HG03571 (cell line): ENCODE measurements around the gene TRAK1.

Source experiments
- ATAC-seq: cut with Tn5 transposase; IDR thresholded peaks from one replicate; pipeline ENCODE4 v1.9.1; 2021; ENCODE audit not compliant: unreplicated experiment

The TRAK1 gene

GRCh38 chr3:42066516-42067181, 24.5 kb upstream of the TRAK1 start:
- no peak for ATAC-seq

DNA sequence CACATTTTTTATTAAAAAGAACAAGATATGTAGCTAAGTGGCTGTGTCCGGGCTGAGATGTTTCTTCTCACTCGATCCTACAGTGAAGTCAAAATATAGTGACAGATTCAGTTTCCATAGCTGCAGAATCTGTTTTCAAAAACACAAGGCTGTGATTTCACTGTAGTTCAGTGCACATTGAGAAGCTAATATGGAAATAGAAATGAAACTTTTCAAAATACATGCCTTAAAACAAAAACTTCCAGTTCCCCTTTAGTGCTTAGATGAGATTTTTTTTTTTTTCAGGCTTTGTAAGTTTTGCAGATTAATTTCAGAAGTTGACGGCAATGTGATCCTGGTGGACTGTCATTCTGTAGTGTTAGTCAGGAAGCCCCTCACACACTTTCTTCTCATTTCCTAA, 23.8 kb upstream of the TRAK1 start:
- peak; percentile 78 for ATAC-seq

DNA sequence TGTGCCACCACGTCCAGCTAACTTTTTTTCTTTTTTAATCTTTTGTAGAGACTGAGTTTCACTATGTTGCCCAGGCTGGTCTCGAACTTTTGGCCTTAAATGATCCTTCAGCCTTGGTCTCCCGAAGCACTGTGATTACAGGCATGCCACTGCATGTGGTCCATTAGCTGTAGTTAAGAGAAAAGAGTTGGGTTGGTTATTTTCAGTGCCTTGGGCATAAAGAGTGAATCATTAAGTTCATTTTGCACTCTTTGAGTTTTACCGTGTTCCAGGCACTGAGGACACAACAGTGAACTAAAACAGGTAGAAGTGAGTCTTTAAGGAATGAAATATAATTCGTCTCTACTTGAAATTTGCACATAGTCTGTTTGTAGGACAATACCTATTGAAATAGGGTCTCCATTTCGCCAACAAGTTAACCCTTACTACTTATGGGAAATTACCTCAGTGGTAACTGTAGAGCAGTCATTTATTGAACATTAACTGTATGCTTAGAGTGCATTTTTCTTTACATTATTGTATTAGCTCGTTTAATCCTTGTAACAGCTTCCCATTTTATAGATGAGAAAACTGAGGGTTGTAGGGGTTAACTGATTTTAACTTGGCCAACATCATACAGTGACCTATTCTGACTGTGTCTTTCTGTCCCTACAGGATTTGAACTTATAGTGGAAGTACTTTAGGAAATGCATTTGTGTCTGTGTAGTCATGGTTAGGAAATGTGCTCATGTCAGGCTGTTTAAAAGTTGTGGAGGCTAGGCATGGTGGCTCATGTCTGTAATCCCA, 22.7 kb upstream of the TRAK1 start:
- no peak for ATAC-seq

DNA sequence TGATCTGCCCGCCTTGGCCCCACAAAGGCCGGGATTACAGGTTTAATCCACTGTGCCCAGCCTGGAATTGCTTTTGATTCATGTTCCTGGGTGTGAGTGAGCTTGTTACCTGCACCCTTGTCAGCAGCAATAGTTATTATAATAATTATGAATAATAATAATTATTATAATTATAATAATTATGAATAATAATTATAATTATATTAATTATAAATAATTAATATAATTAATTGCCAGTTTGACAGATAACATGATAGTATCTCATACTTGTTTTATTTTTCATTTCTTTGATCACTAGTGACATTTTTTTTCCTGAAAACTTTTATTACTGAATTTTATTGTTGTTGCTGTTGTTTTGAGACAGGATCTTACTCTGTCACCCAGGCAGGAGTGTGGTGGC, 21.1 kb upstream of the TRAK1 start:
- ATAC-seq, result no peak

DNA sequence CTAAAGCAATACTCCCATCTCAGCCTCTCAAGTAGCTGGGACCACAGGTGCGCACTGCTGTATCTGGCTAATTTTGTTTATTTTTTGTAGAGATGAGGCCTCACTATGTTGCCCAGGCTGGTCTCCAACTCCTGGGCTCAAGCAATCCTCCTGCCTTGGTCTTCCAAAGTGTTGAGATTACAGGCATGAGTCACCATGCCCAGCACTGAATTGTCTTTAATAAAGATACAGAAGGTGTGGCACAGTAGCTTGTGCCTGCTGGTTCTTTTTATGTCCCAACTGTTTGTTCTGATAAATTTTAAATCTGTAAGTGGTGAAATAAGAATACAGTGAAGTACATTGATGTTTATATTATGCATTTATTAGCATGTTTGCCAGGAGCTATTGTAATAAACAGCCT, 20.6 kb upstream of the TRAK1 start:
- ATAC-seq, result no peak

GRCh38 chr3:42071904-42072812, 19.0 kb upstream of the TRAK1 start:
- peak; percentile 40 for ATAC-seq

- ATAC-seq, result no peak
Observed at GRCh38 chr3:42072831-42073301, 18.3 kb upstream of the TRAK1 start.

DNA sequence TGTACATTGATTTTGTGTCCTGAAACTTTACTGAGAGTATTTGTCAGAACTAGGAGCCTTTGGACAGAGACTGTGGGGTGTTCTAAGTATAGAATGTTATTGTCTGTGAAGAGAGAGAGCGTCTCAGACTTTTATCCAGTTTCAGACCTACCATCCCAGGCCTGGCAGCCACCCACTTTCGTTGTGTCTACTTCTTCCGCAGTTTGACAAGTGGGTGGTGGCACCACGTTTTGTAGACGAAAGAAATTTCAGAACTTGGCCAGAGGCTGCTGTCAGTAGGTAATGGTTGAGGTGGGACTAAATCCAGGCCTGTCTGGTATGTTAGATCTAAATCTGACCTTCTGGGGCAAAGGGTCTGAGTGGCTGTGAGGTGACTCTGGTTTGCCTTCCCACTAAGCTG, 13.4 kb upstream of the TRAK1 start:
- no peak for ATAC-seq

DNA sequence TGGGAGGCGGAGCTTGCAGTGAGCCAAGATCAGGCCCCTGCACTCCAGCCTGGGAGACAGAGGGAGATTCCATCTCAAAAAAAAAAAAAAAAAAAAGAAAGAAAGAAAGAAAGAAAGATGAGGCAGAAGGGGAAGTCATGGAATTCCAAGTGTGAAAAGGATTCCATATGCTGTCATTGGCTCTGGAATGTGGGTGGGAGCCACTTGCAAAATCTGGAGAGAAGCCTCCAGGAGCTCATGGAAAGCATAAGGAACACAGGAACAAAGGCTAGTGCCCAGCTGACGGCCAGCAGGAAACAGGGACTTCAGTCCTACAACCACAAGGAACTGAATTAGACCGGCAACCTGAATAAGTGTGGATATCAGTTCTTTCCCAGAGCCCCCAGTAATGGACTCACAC, 12.5 kb upstream of the TRAK1 start:
- no peak for ATAC-seq

DNA sequence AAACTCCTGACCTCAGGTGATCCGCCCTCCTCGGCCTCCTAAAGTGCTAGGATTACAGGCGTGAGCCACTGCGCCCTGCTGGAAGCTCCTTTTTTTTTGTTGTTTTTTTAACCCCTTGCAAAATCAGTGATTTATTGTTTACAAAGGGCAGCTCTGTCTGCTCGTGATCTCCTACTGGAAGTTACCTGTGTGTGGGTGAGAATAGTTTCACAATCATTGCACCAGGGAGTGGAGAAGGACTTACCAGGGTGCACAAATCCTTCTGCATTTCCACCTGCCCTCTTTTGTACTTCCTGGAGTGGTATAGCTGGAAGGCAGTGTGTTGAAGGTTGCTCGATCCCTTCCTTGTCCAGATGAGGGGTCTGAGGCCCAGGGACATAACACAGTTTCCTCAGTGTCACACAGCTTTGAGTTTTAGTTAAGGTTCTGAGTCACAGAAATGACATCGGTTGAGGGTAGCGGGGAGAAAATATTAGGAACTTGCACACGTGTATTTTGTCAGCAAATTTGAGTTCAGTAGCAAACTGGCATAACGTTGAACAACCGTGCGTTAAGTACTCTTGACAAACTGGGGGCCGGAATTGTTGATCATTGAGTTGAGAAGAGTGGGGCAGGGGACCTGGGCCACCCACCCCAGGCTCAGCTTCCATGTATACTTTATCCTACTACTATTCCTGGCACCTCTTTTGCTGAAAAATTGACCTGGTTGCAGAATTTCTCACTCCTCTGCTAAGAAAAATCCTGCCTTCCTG, 11.3 kb upstream of the TRAK1 start:
- ATAC-seq, result no peak

GRCh38 chr3:42080453-42080872, 10.7 kb upstream of the TRAK1 start:
- peak; percentile 36 for ATAC-seq

- ATAC-seq, result no peak
Observed at GRCh38 chr3:42081838-42082473, 9.2 kb upstream of the TRAK1 start.

GRCh38 chr3:42084586-42084985, 6.6 kb upstream of the TRAK1 start:
- no peak for ATAC-seq

DNA sequence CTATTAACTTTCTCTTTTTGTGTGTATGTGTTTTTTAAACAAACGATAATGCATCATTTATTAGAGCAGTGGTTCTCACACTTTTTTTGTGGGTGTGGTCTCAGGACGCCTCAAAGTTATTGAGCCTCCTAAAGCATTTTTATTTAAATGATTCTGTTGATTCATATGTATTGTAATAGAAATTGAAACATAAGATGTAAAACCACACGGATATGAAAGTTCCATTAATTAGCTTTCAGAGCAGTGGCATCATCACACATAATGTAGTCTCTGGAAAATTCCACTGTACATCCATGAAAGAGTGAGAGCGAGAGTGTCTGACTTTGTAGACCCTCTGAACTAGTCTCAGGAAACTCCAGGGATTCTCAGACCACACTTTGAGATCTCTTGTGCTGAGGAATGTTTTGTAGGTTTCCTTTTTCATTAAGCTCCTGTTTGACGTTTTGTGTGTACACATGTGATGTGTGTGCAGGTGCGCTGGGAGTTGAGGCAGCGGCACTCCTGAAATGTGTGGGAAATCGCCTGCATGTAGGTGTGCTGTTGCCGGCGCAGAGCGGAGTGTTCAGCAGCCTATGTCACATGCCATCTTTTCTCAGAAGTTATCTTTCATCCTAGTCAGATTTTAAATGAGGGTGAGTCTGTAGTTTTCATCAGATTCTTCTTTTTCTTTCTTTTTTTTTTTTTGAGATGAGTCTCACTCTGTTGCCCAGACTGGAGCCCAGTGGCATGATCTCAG, 5.3 kb upstream of the TRAK1 start:
- ATAC-seq, result no peak

DNA sequence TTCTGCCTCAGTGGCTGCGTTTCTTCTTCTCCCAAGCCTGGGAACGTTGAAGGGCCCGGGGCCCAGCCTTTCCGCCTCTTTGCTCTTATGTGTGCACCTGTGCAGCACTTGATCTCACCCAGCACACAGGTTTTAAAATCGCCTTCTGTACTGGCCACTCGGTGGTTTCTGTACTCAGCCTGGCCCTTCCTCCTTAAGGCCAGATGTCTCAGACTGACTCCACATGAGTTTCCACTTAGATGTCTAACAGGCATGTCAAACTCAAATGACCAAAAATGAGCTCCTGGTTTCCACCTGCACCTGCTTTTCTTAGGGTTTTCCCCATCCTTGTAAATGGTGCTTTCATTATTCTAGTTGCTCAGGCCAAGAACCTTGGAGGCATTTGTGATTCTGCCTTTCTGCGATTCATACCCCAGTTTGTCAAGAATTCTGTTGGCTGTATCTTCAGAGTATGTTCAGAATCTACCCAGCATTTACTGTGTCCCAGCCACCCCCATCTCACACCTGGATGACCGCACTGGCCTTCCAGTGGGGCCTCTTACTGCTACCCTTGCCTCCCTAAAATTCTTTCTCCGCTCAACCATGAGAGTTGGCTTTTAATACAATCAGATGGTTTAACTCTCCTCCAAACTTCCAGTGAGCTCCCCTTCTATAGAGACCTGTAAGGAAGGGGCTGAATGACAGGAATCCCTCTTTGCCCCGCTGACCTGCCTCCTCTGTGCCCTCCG, 2.2 kb upstream of the TRAK1 start:
- no peak for ATAC-seq

- ATAC-seq, result no peak
Observed at GRCh38 chr3:42092006-42092405, 849 bp downstream of the TRAK1 start.

GRCh38 chr3:42094128-42094527, 3.0 kb downstream of the TRAK1 start:
- peak; percentile 67 for ATAC-seq

DNA sequence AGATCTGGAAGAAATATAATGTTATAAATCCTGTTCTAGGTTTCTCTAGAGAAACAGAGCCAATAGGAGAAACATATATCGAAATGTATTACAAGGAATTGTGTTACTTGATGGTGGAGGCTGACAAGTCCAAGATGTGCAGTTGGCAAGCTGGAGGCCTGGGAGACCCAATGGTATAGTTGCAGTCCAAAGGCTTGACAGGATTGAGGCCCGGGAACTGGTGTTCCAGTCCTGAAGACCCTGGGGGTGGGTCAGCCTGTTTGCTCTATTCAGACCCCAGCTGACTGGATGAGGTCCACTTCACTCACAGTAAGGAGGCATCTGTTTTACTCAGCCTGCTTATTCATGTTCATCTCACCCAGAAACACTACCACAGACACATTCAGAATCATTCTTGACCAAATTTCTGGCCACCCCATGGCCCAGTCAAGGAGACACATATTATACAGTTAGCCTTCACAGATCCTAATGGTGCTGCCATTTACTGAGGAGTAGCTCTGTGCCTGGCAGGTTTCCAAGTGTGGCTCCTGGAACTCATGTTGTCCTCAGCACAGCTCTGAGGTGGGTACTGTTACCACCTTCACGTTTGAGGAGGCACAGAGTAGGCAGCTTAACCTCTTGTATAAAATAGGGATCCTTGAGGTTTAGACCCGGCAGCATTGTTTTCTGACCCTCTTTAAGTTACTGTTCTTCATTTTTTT, 3.7 kb downstream of the TRAK1 start:
- no peak for ATAC-seq
